K562 (cell line): ENCODE measurements around the gene PANK2.
A peak's percentile ranks its signal among the peaks of the same experiment; 100 is the strongest.

Experiments used
- HIVEP1 ChIP-seq: fragments of 250-450 bp; sonication (Bioruptor Pico); IDR thresholded peaks from 2 replicates; pipeline ENCODE4 v1.4.0; 2020; ENCODE audit warnings: mild to moderate bottlenecking
- HMGN3 ChIP-seq: IDR thresholded peaks from 2 replicates; pipeline ENCODE4 v1.6.1; 2011; ENCODE audit warnings: borderline replicate concordance, low read depth, mild to moderate bottlenecking, mixed read lengths, low read length; ENCODE audit not compliant: insufficient read length; ENCODE audit errors: extremely low read depth
- NELFE ChIP-seq: IDR thresholded peaks from 2 replicates; pipeline ENCODE4 v1.6.1; 2011; ENCODE audit warnings: mild to moderate bottlenecking; ENCODE audit not compliant: insufficient read depth, insufficient read length
- NR4A1 ChIP-seq, 2 experiments: fragments of 250-450 bp in 1 of 2; fragments of 450-650 bp in 1 of 2; sonication (Bioruptor Pico) in 1 of 2; IDR thresholded peaks; 2 replicates each; pipeline versions ENCODE4 v1.4.0 to v1.6.1; 2016 to 2020; ENCODE audit warnings: mild to moderate bottlenecking in 2 of 2, missing compliant biosample characterization in 1 of 2, missing genetic modification characterization in 1 of 2, moderate library complexity in 1 of 2
- RAD21 ChIP-seq, 2 experiments: fragments of 250-450 bp in 1 of 2; fragments of 450-650 bp in 1 of 2; sonication (Bioruptor Pico) in 1 of 2; formaldehyde crosslinking in 1 of 2; IDR thresholded peaks in 1 of 2; conservative IDR thresholded peaks in 1 of 2; 2 replicates each; pipeline versions ENCODE4 v1.4.0 to v1.8.0; 2020 to 2022; ENCODE audit warnings: mild to moderate bottlenecking in 2 of 2, moderate library complexity in 1 of 2
- RBBP5 ChIP-seq: fragments of 200-600 bp; sonication (generic); IDR thresholded peaks from 2 replicates; pipeline ENCODE4 v1.6.1; 2012; ENCODE audit warnings: borderline replicate concordance, mild to moderate bottlenecking, low read length, control low read depth, inconsistent platforms; ENCODE audit not compliant: insufficient read depth, poor library complexity, severe bottlenecking
- SRF ChIP-seq, 2 experiments: fragments of 250-450, 450-650 bp in 1 of 2; sonication (Bioruptor Pico) in 1 of 2; sonication (generic) in 1 of 2; formaldehyde crosslinking; IDR thresholded peaks; 2 replicates each; pipeline versions ENCODE4 v1.5.0 to v1.5.1; 2020 to 2022; ENCODE audit warnings: mild to moderate bottlenecking in 1 of 2, missing genetic modification reagents in 1 of 2
- TAF15 ChIP-seq: fragments of 200-400 bp; formaldehyde crosslinking; IDR thresholded peaks from 2 replicates; pipeline ENCODE4 v1.6.1; 2017; ENCODE audit warnings: mild to moderate bottlenecking, low read depth, low read length, moderate library complexity
- U2AF2 ChIP-seq: fragments of 200-400 bp; formaldehyde crosslinking; optimal IDR thresholded peaks from 2 replicates; pipeline ENCODE3; 2017; ENCODE audit warnings: low read depth, mild to moderate bottlenecking, low read length
- TF ChIP-seq, protein P1 (sequence below), 2 experiments: fragments of 450-650 bp in 1 of 2; sonication (generic) in 1 of 2; formaldehyde crosslinking in 1 of 2; IDR thresholded peaks; 2 replicates each; pipeline versions ENCODE4 v1.7.1 to v1.9.0; 2016 to 2022; ENCODE audit warnings: inconsistent platforms in 1 of 2, mild to moderate bottlenecking in 1 of 2, missing genetic modification reagents in 1 of 2
- TF ChIP-seq, protein P2 (sequence below), 2 experiments: fragments of 250-450 bp in 1 of 2; fragments of 450-650 bp in 1 of 2; sonication (Bioruptor Pico) in 1 of 2; IDR thresholded peaks; 2 replicates each; pipeline versions ENCODE4 v1.6.1 to v1.8.0; 2016 to 2021; ENCODE audit warnings: mild to moderate bottlenecking in 2 of 2, moderate library complexity in 2 of 2, missing compliant biosample characterization in 1 of 2, missing genetic modification characterization in 1 of 2
- TF ChIP-seq, protein P3 (sequence below), 3 experiments: IDR thresholded peaks in 2 of 3; conservative IDR thresholded peaks in 1 of 3; 2 replicates each; pipeline ENCODE4 v1.5.1; 2011 to 2012; ENCODE audit warnings: low read length in 3 of 3, mild to moderate bottlenecking in 3 of 3, control low read depth in 2 of 3, improper control_type of control experiment in 1 of 3, inconsistent platforms in 1 of 3, low read depth in 1 of 3, mixed read lengths in 1 of 3, moderate library complexity in 1 of 3; ENCODE audit not compliant: insufficient read depth in 2 of 3

DNA sequence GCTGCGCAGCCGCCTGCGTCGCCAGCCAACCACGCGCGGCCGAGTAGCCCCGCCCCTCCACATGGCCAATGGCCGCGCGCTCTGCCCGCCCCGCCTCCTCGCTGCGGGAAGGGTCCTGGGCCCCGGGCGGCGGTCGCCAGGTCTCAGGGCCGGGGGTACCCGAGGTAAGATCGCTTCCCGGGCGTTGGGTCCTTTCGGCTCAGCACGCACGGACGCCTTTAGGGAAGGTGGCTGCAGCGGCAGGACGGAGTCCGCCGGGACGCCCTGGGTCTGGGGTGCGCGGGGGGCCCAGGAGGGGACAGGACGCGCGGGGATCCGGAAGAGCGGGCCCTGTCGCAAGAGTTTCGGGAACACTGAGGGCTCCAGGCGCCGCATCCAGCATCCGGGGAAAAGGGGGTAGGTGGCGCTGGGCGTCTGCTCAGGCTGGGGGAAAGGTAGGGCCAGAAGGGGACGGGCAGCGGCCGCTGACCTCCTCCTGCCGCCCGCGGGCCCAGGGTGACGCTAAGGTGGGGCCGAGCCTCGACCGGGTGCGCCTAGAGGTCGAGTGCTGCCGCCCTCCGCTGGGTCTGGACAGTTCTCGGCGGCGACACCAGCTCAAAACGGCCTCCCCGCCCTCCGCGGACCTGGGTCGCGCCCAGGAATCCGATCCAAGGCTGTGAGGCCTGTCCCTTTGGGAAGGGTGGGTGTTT lies 42.3 kb upstream of the PANK2 start, which contains the start of gene MAVS:
- TF ChIP-seq RAD21 (CRISPR knock-in tag; conservative IDR thresholded peaks at IDR 0.05 in 1 of 2, IDR thresholded peaks at IDR 0.05 in 1 of 2) (peak; percentile 35 to 36), NELFE (no peak), RBBP5 (peak; percentile 65), NR4A1 (CRISPR knock-in tag; IDR thresholded peaks at IDR 0.05) (no peak), NR4A1 (tag; IDR thresholded peaks at IDR 0.05) (no peak), HMGN3 (no peak), HIVEP1 (no peak), TAF15 (no peak), U2AF2 (no peak), SRF (CRISPR knock-in tag; IDR thresholded peaks at IDR 0.05) (no peak)
- TF ChIP-seq, protein P1, sequence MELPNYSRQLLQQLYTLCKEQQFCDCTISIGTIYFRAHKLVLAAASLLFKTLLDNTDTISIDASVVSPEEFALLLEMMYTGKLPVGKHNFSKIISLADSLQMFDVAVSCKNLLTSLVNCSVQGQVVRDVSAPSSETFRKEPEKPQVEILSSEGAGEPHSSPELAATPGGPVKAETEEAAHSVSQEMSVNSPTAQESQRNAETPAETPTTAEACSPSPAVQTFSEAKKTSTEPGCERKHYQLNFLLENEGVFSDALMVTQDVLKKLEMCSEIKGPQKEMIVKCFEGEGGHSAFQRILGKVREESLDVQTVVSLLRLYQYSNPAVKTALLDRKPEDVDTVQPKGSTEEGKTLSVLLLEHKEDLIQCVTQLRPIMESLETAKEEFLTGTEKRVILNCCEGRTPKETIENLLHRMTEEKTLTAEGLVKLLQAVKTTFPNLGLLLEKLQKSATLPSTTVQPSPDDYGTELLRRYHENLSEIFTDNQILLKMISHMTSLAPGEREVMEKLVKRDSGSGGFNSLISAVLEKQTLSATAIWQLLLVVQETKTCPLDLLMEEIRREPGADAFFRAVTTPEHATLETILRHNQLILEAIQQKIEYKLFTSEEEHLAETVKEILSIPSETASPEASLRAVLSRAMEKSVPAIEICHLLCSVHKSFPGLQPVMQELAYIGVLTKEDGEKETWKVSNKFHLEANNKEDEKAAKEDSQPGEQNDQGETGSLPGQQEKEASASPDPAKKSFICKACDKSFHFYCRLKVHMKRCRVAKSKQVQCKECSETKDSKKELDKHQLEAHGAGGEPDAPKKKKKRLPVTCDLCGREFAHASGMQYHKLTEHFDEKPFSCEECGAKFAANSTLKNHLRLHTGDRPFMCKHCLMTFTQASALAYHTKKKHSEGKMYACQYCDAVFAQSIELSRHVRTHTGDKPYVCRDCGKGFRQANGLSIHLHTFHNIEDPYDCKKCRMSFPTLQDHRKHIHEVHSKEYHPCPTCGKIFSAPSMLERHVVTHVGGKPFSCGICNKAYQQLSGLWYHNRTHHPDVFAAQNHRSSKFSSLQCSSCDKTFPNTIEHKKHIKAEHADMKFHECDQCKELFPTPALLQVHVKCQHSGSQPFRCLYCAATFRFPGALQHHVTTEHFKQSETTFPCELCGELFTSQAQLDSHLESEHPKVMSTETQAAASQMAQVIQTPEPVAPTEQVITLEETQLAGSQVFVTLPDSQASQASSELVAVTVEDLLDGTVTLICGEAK (IDR thresholded peaks at IDR 0.05): no peak
- TF ChIP-seq, protein P1 (CRISPR knock-in tag; IDR thresholded peaks at IDR 0.05): no peak
- TF ChIP-seq, protein P2, sequence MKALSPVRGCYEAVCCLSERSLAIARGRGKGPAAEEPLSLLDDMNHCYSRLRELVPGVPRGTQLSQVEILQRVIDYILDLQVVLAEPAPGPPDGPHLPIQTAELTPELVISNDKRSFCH (CRISPR knock-in tag; IDR thresholded peaks at IDR 0.05): no peak
- TF ChIP-seq, protein P2 (tag; IDR thresholded peaks at IDR 0.05): no peak
- TF ChIP-seq, protein P3, sequence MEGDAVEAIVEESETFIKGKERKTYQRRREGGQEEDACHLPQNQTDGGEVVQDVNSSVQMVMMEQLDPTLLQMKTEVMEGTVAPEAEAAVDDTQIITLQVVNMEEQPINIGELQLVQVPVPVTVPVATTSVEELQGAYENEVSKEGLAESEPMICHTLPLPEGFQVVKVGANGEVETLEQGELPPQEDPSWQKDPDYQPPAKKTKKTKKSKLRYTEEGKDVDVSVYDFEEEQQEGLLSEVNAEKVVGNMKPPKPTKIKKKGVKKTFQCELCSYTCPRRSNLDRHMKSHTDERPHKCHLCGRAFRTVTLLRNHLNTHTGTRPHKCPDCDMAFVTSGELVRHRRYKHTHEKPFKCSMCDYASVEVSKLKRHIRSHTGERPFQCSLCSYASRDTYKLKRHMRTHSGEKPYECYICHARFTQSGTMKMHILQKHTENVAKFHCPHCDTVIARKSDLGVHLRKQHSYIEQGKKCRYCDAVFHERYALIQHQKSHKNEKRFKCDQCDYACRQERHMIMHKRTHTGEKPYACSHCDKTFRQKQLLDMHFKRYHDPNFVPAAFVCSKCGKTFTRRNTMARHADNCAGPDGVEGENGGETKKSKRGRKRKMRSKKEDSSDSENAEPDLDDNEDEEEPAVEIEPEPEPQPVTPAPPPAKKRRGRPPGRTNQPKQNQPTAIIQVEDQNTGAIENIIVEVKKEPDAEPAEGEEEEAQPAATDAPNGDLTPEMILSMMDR (IDR thresholded peaks at IDR 0.05 in 2 of 3, conservative IDR thresholded peaks at IDR 0.05 in 1 of 3; ENCODE audit: insufficient read depth in 2 of 3, low read depth in 1 of 3, low read length in 3 of 3): peak in 2 of 3 experiments; percentile 32 to 38; a peak in 3 of 6 replicates
